Measurements from ENCODE around the gene C10orf105.

C10orf105 gene

DNA sequence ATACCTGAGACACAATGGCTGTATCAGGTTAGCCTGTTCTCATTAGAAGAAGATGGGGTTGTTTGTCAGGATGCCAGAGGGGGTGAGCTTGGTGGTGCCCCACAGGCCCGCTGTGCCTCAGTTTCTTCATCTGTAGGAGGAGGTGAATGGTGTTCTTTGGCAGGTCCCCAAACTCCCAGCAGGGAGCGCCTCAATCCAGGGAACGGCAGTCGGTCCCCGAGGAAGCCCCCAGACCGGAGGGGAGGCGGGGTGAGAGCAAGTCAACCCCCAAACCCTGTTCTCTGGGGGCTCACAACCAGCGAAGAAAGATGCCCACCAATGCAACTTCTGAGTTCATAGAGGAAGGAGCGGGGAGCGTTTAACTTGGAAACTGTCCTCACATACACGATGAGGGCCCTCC lies 16.0 kb downstream of the C10orf105 start:
- TF ChIP-seq ZNF544 (tag by site-specific recombination; IDR thresholded peaks at IDR 0.05): no peak
- TF ChIP-seq, protein P1, sequence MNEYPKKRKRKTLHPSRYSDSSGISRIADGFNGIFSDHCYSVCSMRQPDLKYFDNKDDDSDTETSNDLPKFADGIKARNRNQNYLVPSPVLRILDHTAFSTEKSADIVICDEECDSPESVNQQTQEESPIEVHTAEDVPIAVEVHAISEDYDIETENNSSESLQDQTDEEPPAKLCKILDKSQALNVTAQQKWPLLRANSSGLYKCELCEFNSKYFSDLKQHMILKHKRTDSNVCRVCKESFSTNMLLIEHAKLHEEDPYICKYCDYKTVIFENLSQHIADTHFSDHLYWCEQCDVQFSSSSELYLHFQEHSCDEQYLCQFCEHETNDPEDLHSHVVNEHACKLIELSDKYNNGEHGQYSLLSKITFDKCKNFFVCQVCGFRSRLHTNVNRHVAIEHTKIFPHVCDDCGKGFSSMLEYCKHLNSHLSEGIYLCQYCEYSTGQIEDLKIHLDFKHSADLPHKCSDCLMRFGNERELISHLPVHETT (tag by site-specific recombination; IDR thresholded peaks at IDR 0.05): no peak
- Histone ChIP-seq H3K9me3 (ENCODE audit: control insufficient read depth, insufficient read depth, low read depth, low read length) (no peaks in the 10 kb centered on the region), H3K36me3 (ENCODE audit: control insufficient read depth in 2 of 2, insufficient read depth in 1 of 2, low read length in 2 of 2) (no peaks in the 10 kb centered on the region), H3K4me1 (ENCODE audit: control insufficient read depth, insufficient read depth, low read length) (no peaks in the 10 kb centered on the region), H3K4me3 (ENCODE audit: low read depth, low read length) (no peak overlapping the region), H3K27ac (ENCODE audit: extremely low read depth, low read depth, low read length) (no peak overlapping the region)
- POLR2A ChIA-PET: no interaction called here
- CTCF ChIA-PET: interaction anchor here (0.6 to 6.3 kb wide), 3 partner anchors 185 to 632 kb away, joined by 3 to 108 read pairs (median 3); partner anchors contain the start of gene SLC29A3

DNA sequence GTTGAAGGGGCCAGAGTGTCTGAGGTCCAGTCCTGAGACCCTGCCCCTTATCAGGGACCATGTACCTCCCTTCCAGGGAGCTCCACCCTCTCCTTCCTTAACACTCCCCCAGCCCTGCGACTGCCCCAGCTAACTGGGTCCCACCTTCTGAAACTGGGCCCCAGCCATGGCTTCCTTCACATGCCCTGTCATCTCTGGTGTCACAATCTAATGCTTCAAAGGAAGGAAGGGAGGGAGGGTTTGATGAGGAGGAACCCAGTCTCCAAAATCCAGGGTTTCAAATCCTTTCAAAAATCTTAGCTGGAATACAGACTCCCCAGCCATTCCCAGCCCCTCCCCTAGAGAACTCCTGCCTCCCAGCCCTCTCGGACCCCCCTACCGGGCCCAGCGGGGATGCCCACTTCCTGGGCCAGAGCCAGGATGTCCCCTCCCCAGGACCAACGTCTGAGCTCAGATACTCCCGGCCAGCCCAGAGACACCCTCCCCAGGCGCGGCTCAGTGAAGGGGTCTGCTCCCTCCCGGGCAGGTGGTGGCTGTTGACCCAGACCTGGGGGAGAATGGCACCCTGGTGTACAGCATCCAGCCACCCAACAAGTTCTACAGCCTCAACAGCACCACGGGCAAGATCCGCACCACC lies 18.0 kb downstream of the C10orf105 start:
- ChIA-PET CTCF (interaction anchor here (0.7 to 1.4 kb wide), 5 partner anchors 10 to 388 kb away, joined by 3 to 7 read pairs (median 4); no protein-coding TSS in a partner anchor), POLR2A (no interaction called here)
- H3K9me3 ChIP-seq (ENCODE audit: control insufficient read depth, insufficient read depth, low read depth, low read length): no peaks in the 10 kb centered on the region
- H3K36me3 ChIP-seq (ENCODE audit: control insufficient read depth in 2 of 2, insufficient read depth in 1 of 2, low read length in 2 of 2): no peaks in the 10 kb centered on the region
- TF ChIP-seq, protein P2, sequence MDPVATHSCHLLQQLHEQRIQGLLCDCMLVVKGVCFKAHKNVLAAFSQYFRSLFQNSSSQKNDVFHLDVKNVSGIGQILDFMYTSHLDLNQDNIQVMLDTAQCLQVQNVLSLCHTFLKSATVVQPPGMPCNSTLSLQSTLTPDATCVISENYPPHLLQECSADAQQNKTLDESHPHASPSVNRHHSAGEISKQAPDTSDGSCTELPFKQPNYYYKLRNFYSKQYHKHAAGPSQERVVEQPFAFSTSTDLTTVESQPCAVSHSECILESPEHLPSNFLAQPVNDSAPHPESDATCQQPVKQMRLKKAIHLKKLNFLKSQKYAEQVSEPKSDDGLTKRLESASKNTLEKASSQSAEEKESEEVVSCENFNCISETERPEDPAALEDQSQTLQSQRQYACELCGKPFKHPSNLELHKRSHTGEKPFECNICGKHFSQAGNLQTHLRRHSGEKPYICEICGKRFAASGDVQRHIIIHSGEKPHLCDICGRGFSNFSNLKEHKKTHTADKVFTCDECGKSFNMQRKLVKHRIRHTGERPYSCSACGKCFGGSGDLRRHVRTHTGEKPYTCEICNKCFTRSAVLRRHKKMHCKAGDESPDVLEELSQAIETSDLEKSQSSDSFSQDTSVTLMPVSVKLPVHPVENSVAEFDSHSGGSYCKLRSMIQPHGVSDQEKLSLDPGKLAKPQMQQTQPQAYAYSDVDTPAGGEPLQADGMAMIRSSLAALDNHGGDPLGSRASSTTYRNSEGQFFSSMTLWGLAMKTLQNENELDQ (tag by site-specific recombination; IDR thresholded peaks at IDR 0.05; ENCODE audit: low read depth): no peak
- TF ChIP-seq KLF10 (tag by site-specific recombination; IDR thresholded peaks at IDR 0.05) (no peak), MZF1 (tag by site-specific recombination; IDR thresholded peaks at IDR 0.05; ENCODE audit: borderline replicate concordance) (no peak), ZFP69B (tag by site-specific recombination; IDR thresholded peaks at IDR 0.05) (peak; percentile 37; the same call in 1 of the 2 replicates), ZIC2 (tag by site-specific recombination; IDR thresholded peaks at IDR 0.05) (peak; percentile 40; the same call in 1 of the 2 replicates), GLIS1 (tag by site-specific recombination; IDR thresholded peaks at IDR 0.05) (no peak)
- H3K4me1 ChIP-seq (ENCODE audit: control insufficient read depth, insufficient read depth, low read length): no peaks in the 10 kb centered on the region
- H3K4me3 ChIP-seq (ENCODE audit: low read depth, low read length): no peak overlapping the region
- no peak overlapping the region for H3K27ac ChIP-seq (ENCODE audit: extremely low read depth, low read depth, low read length)

DNA sequence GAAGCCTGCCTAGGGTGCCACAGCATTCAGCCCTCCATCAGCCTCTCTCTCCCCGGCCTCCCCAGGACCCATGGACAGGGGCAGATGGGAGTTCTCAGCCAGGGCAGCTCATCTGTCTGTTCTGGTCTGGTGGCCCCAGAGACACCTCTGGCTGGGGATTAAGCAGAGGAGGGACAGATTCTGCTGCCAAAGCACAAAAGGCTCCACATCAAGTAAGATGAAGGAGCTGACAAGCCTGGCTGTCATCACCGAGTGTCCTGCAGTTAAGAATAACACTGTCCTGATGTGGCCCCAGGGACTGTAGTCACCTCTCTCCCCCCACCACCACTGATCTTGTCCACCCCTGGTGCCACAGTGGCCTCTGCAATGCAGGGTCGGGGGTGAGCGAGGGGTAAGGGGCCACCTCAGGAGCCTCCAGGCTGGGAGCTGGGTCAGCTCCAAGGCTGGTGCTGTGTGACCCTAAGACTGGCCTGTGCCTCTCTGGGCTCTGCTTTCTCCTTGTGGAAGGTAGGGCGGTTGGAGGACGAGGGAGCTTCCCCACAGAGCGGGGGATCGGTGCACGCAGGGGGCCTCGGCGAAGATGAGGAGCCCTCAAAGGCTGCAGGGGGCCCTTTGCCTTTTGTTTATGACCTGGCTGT lies 18.7 kb downstream of the C10orf105 start:
- CTCF ChIA-PET: interaction anchor here (9.1 kb wide), 1 partner anchor 384 kb away, joined by 105 read pairs; the partner anchor contains the start of gene SLC29A3
- POLR2A ChIA-PET: no interaction called here
- no peak overlapping the region for H3K4me3 ChIP-seq (ENCODE audit: low read depth, low read length)
- H3K9me3 ChIP-seq (ENCODE audit: control insufficient read depth, insufficient read depth, low read depth, low read length): no peaks in the 10 kb centered on the region
- no peak overlapping the region for H3K27ac ChIP-seq (ENCODE audit: extremely low read depth, low read depth, low read length)
- no peaks in the 10 kb centered on the region for H3K36me3 ChIP-seq (ENCODE audit: control insufficient read depth in 2 of 2, insufficient read depth in 1 of 2, low read length in 2 of 2)
- H3K4me1 ChIP-seq (ENCODE audit: control insufficient read depth, insufficient read depth, low read length): no peaks in the 10 kb centered on the region
- TF ChIP-seq, protein P3, sequence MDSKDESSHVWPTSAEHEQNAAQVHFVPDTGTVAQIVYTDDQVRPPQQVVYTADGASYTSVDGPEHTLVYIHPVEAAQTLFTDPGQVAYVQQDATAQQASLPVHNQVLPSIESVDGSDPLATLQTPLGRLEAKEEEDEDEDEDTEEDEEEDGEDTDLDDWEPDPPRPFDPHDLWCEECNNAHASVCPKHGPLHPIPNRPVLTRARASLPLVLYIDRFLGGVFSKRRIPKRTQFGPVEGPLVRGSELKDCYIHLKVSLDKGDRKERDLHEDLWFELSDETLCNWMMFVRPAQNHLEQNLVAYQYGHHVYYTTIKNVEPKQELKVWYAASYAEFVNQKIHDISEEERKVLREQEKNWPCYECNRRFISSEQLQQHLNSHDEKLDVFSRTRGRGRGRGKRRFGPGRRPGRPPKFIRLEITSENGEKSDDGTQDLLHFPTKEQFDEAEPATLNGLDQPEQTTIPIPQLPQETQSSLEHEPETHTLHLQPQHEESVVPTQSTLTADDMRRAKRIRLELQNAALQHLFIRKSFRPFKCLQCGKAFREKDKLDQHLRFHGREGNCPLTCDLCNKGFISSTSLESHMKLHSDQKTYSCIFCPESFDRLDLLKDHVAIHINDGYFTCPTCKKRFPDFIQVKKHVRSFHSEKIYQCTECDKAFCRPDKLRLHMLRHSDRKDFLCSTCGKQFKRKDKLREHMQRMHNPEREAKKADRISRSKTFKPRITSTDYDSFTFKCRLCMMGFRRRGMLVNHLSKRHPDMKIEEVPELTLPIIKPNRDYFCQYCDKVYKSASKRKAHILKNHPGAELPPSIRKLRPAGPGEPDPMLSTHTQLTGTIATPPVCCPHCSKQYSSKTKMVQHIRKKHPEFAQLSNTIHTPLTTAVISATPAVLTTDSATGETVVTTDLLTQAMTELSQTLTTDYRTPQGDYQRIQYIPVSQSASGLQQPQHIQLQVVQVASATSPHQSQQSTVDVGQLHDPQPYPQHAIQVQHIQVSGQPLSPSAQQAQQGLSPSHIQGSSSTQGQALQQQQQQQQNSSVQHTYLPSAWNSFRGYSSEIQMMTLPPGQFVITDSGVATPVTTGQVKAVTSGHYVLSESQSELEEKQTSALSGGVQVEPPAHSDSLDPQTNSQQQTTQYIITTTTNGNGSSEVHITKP (tag by site-specific recombination; IDR thresholded peaks at IDR 0.05): no peak
- no peak for TF ChIP-seq ZNF146 (tag by site-specific recombination; IDR thresholded peaks at IDR 0.05)
- no peak for TF ChIP-seq ZFP3 (tag by site-specific recombination; IDR thresholded peaks at IDR 0.05; ENCODE audit: low read depth)
- no peak for TF ChIP-seq SETDB1 (IDR thresholded peaks at IDR 0.05; ENCODE audit: insufficient read length, low read length)
- peak; percentile 18; the same call in 1 of the 2 replicates for TF ChIP-seq ZIC2 (tag by site-specific recombination; IDR thresholded peaks at IDR 0.05)
- TF ChIP-seq ZNF664 (tag by site-specific recombination; IDR thresholded peaks at IDR 0.05): no peak
- TF ChIP-seq ZNF561 (tag by site-specific recombination; IDR thresholded peaks at IDR 0.05; ENCODE audit: borderline replicate concordance): no peak
- no peak for TF ChIP-seq ZNF571 (tag by site-specific recombination; IDR thresholded peaks at IDR 0.05)
- no peak for TF ChIP-seq WT1 (tag by site-specific recombination; IDR thresholded peaks at IDR 0.05)
- TF ChIP-seq, protein P4, sequence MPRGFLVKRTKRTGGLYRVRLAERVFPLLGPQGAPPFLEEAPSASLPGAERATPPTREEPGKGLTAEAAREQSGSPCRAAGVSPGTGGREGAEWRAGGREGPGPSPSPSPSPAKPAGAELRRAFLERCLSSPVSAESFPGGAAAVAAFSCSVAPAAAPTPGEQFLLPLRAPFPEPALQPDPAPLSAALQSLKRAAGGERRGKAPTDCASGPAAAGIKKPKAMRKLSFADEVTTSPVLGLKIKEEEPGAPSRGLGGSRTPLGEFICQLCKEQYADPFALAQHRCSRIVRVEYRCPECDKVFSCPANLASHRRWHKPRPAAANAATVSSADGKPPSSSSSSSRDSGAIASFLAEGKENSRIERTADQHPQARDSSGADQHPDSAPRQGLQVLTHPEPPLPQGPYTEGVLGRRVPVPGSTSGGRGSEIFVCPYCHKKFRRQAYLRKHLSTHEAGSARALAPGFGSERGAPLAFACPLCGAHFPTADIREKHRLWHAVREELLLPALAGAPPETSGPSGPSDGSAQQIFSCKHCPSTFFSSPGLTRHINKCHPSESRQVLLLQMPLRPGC (tag by site-specific recombination; IDR thresholded peaks at IDR 0.05): no peak
- 0 out of 2 replicates have a peak, but pooled peaks have one; percentile 63 for TF ChIP-seq ZNF768 (tag by site-specific recombination; IDR thresholded peaks at IDR 0.05)
- TF ChIP-seq ZNF600 (tag by site-specific recombination; IDR thresholded peaks at IDR 0.05): no peak
- TF ChIP-seq YY1 (tag by site-specific recombination; IDR thresholded peaks at IDR 0.05): no peak
- TF ChIP-seq ZNF19 (tag by site-specific recombination; IDR thresholded peaks at IDR 0.05; ENCODE audit: low read depth): no peak
- TF ChIP-seq ZNF140 (tag by site-specific recombination; IDR thresholded peaks at IDR 0.05): no peak
